HepG2 (cell line): ENCODE data around the gene PRR30. TPM values are rescaled to one million over a fixed set of nuclear protein-coding genes. Genes with fewer than 3 reads are reported as not detected.

Experiments
- EZH2 ChIP-seq: conservative IDR thresholded peaks from 2 replicates; pipeline ENCODE4 v1.6.1; 2012; ENCODE audit warnings: mild to moderate bottlenecking, low read depth, low read length, moderate library complexity
- FOXJ3 ChIP-seq: sonication (generic); formaldehyde crosslinking; IDR thresholded peaks from 2 replicates; pipeline ENCODE4 v1.4.0; 2020; ENCODE audit warnings: missing genetic modification reagents, mild to moderate bottlenecking, borderline replicate concordance
- HDAC1 ChIP-seq: sonication (generic); formaldehyde crosslinking; IDR thresholded peaks from 2 replicates; pipeline ENCODE4 v1.5.1; 2020; ENCODE audit warnings: mild to moderate bottlenecking, missing genetic modification reagents
- HHEX ChIP-seq: IDR thresholded peaks from 2 replicates; pipeline ENCODE4 v1.6.1; 2016; ENCODE audit warnings: control low read depth
- HOXA3 ChIP-seq: sonication (generic); formaldehyde crosslinking; IDR thresholded peaks from 2 replicates; pipeline ENCODE4 v1.5.0; 2020; ENCODE audit warnings: missing genetic modification reagents
- PCBP1 ChIP-seq: fragments of 200-400 bp; formaldehyde crosslinking; IDR thresholded peaks from 2 replicates; pipeline ENCODE4 v1.6.1; 2017; ENCODE audit warnings: mild to moderate bottlenecking, low read depth, low read length, borderline replicate concordance
- ZNF567 ChIP-seq: sonication (generic); formaldehyde crosslinking; IDR thresholded peaks from 2 replicates; pipeline ENCODE4 v1.8.1; 2023; ENCODE audit warnings: mild to moderate bottlenecking, missing genetic modification reagents, borderline replicate concordance
- ZNF609 ChIP-seq: sonication (generic); formaldehyde crosslinking; IDR thresholded peaks from 2 replicates; pipeline ENCODE4 v1.4.0; 2020; ENCODE audit warnings: mild to moderate bottlenecking, missing genetic modification reagents, borderline replicate concordance
- ZNF780A ChIP-seq: sonication (generic); formaldehyde crosslinking; IDR thresholded peaks from 2 replicates; pipeline ENCODE4 v1.8.0; 2022; ENCODE audit warnings: mild to moderate bottlenecking, missing genetic modification reagents, moderate library complexity
- polyA plus RNA-seq, 8 experiments: library from polyadenylated mRNA; depleted of rRNA in 3 of 8; stranded (reverse) in 7 of 8; unstranded in 1 of 8; fragments of >200 nt; fragmentation: Illumina TruSeq in 4 of 8; extraction: Trizol in 4 of 8; gene quantifications; 2 replicates each; pipeline versions ENCODE4 v1.2.1 to v1.2.3, GENCODE V29; 2011 to 2016; ENCODE audit warnings: low read depth in 4 of 8, missing spikeins in 1 of 8, mixed read lengths in 1 of 8; ENCODE audit not compliant: insufficient read depth in 1 of 8
- total RNA-seq, 5 experiments: library from RNA; depleted of rRNA; stranded (reverse); fragments of >200 nt; fragmentation: Illumina TruSeq; extraction: Trizol; gene quantifications; 2 replicates each; pipeline ENCODE4 v1.2.3, GENCODE V29; 2016; ENCODE audit warnings: low read depth in 1 of 5
- TF ChIP-seq, protein P1 (sequence below): sonication (generic); formaldehyde crosslinking; IDR thresholded peaks from 2 replicates; pipeline ENCODE4 v1.5.0; 2020; ENCODE audit warnings: mild to moderate bottlenecking, missing genetic modification reagents, borderline replicate concordance
- TF ChIP-seq, protein P2 (sequence below), 2 experiments: sonication (generic) in 1 of 2; formaldehyde crosslinking in 1 of 2; IDR thresholded peaks; 2 replicates each; pipeline versions ENCODE4 v1.4.0 to v1.6.1; 2018 to 2020; ENCODE audit warnings: missing genetic modification reagents in 2 of 2, borderline replicate concordance in 1 of 2, low read depth in 1 of 2, mild to moderate bottlenecking in 1 of 2, missing biosample characterization in 1 of 2

Gene PRR30
- total and polyA plus RNA-seq, 2 of the 13 experiments (the other 11 are each of a cell fraction or from before 2014, with no cell fraction given), result not detected

GRCh38 chr2:27177441-27178351 is 38.5 kb upstream of the PRR30 start (continued):
- TF ChIP-seq ZNF609 (CRISPR knock-in tag), result peak; percentile 90; the same call in 1 of the 2 replicates
- peak; percentile 74 for TF ChIP-seq HDAC1 (CRISPR knock-in tag)
- TF ChIP-seq, protein P1, sequence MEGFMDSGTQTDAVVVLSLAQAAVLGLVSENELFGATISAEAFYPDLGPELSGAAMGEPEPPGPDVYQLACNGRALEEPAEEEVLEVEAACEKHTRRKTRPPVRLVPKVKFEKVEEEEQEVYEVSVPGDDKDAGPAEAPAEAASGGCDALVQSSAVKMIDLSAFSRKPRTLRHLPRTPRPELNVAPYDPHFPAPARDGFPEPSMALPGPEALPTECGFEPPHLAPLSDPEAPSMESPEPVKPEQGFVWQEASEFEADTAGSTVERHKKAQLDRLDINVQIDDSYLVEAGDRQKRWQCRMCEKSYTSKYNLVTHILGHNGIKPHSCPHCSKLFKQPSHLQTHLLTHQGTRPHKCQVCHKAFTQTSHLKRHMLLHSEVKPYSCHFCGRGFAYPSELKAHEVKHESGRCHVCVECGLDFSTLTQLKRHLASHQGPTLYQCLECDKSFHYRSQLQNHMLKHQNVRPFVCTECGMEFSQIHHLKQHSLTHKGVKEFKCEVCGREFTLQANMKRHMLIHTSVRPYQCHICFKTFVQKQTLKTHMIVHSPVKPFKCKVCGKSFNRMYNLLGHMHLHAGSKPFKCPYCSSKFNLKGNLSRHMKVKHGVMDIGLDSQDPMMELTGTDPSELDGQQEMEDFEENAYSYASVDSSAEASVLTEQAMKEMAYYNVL, result peak; percentile 90; the same call in 1 of the 2 replicates
- TF ChIP-seq ZNF780A (CRISPR knock-in tag), result 0 out of 2 replicates have a peak, but pooled peaks have one; percentile 31
- TF ChIP-seq PCBP1, result no peak
- no peak for TF ChIP-seq EZH2
- peak; percentile 80 for TF ChIP-seq HHEX (CRISPR knock-in tag)
- TF ChIP-seq, protein P2, sequence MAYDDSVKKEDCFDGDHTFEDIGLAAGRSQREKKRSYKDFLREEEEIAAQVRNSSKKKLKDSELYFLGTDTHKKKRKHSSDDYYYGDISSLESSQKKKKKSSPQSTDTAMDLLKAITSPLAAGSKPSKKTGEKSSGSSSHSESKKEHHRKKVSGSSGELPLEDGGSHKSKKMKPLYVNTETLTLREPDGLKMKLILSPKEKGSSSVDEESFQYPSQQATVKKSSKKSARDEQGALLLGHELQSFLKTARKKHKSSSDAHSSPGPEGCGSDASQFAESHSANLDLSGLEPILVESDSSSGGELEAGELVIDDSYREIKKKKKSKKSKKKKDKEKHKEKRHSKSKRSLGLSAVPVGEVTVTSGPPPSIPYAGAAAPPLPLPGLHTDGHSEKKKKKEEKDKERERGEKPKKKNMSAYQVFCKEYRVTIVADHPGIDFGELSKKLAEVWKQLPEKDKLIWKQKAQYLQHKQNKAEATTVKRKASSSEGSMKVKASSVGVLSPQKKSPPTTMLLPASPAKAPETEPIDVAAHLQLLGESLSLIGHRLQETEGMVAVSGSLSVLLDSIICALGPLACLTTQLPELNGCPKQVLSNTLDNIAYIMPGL (CRISPR knock-in tag; IDR thresholded peaks at IDR 0.05; ENCODE audit: borderline replicate concordance in 1 of 2, low read depth in 1 of 2), result peak in 1 of 2 experiments; percentile 24; a peak in 1 of 4 replicates
- peak; percentile 88 for TF ChIP-seq HOXA3 (CRISPR knock-in tag)
- TF ChIP-seq FOXJ3 (CRISPR knock-in tag), result peak; percentile 99
- peak; percentile 83; the same call in 1 of the 2 replicates for TF ChIP-seq ZNF567 (CRISPR knock-in tag)
